ENCODE results near the gene TRAF7.

GRCh38 chr16:2115591-2115973 lies 40.0 kb upstream of the TRAF7 start:
- no peak for TF ChIP-seq CTCF (conservative IDR thresholded peaks at IDR 0.05 in 1 of 2, IDR thresholded peaks at IDR 0.05 in 1 of 2; ENCODE audit: extremely low read depth in 1 of 2, insufficient read depth in 1 of 2, low read depth in 1 of 2, low read length in 2 of 2)
- no peak for TF ChIP-seq EZH2 (IDR thresholded peaks at IDR 0.05; ENCODE audit: borderline replicate concordance, low read length)

Measured in mammary epithelial cell (primary cell).